Measurements from ENCODE around the gene AMPD2. TPM values are rescaled to one million over a fixed set of nuclear protein-coding genes. Genes with fewer than 3 reads are reported as not detected.

AMPD2 gene
- total RNA-seq (100 to 1,000 TPM in 3 of 5 experiments, 10 to 100 TPM in 2; 82.8 to 403 (median 119) TPM), polyA plus RNA-seq (10 to 100 TPM; 26.2 to 51.7 TPM), total RNA-seq (86.3 reads per million, percentile 82 among the genes with 10 or more reads in this experiment)

- H3K27me3 ChIP-seq (ENCODE audit: control insufficient read depth in 2 of 2, insufficient read depth in 2 of 2, low read length in 2 of 2), result no peaks in the 10 kb centered on the region
- POLR2A ChIA-PET, result interaction anchor here (0.6 to 3.4 kb wide), 7 partner anchors 10 to 530 kb away, joined by 3 to 52 read pairs (median 4); partner anchors contain the start of genes ATXN7L2 and GNAI3
- intact Hi-C loops (cut with micrococcal nuclease), result loop anchor here (1.0 to 5.0 kb wide), 10 partner anchors 48 to 407 kb away; partner anchors contain the start of genes PSMA5 (in 2 of the 2), AHCYL1 (in 1 of the 2), ATXN7L2 (in 1 of the 2) and CSF1 (in 1 of the 2)
- no peaks in the 10 kb centered on the region for H3K36me3 ChIP-seq (ENCODE audit: control insufficient read depth in 2 of 3, insufficient read depth in 3 of 3, low read length in 3 of 3)
- CTCF ChIA-PET, result interaction anchor here (0.6 to 1.6 kb wide), 7 partner anchors 11 to 364 kb away, joined by 3 to 9 read pairs (median 3); partner anchors contain the start of genes AHCYL1, CYB561D1 and GNAI3
- H3K27ac Mint-ChIP-seq, result peak within 1 kb of the TSS; percentile 92 to 98 (median 96)
- H3K9me3 ChIP-seq (ENCODE audit: control insufficient read depth in 2 of 3, low read length in 3 of 3), result no peaks in the 10 kb centered on the region
- peak within 1 kb of the TSS; percentile 90 to 98 (median 94) for H3K4me3 Mint-ChIP-seq
- peak within 1 kb of the TSS; percentile 90 for H3K27ac ChIP-seq (ENCODE audit: low read depth, low read length)
- H3K27me3 Mint-ChIP-seq, result no peaks in the 10 kb centered on the region
- ATAC-seq, result peak; percentile 58
- H3K4me1 ChIP-seq (ENCODE audit: control insufficient read depth in 2 of 2, insufficient read depth in 2 of 2, low read length in 2 of 2), result peaks cover 14 to 42% of the 10 kb centered on the region in 2 donors
- peak; percentile 41 to 85 (median 67) for DNase-seq
- peaks cover 0 to 4% (median 0%) of the 10 kb centered on the region in 5 donors for H3K36me3 Mint-ChIP-seq
- H3K4me3 ChIP-seq (ENCODE audit: low read length), result peak within 1 kb of the TSS; percentile 78
- peaks cover 46 to 74% (median 67%) of the 10 kb centered on the region in 7 donors for H3K4me1 Mint-ChIP-seq
- no peaks in the 10 kb centered on the region for H3K9me3 Mint-ChIP-seq
These were observed at the start of gene AMPD2, which contains the start of gene GNAT2 for GRCh38 chr1:109619576-109620400. Gene AMPD2, plus strand, starts transcription at chr1:109619837. Its CDS starts 1,339 bp downstream, at chr1:109621176. Gene GNAT2, minus strand, starts transcription at chr1:109619616. Its CDS starts 6,746 bp downstream, at chr1:109612870.

GRCh38 chr1:109570414-109570813, 49.2 kb upstream of the AMPD2 start:
- Mint-ChIP-seq H3K4me3 (no peak overlapping the region), H3K36me3 (peaks cover 0 to 12% (median 0%) of the 10 kb centered on the region in 5 donors), H3K9me3 (no peaks in the 10 kb centered on the region), H3K4me1 (peaks cover 20 to 30% (median 23%) of the 10 kb centered on the region in 7 donors), H3K27ac (no peak overlapping the region), H3K27me3 (no peaks in the 10 kb centered on the region)
- no peaks in the 10 kb centered on the region for H3K27me3 ChIP-seq (ENCODE audit: control insufficient read depth in 2 of 2, insufficient read depth in 2 of 2, low read length in 2 of 2)
- no peak overlapping the region for H3K27ac ChIP-seq (ENCODE audit: low read depth, low read length)
- ATAC-seq (no peak), DNase-seq (no peak)
- no peak overlapping the region for H3K4me3 ChIP-seq (ENCODE audit: low read length)
- intact Hi-C loops (cut with micrococcal nuclease), result no loop called here
- ChIA-PET CTCF (interaction anchor here (0.6 to 2.1 kb wide), 2 partner anchors 69 to 223 kb away, joined by 4 to 6 read pairs; no protein-coding TSS in a partner anchor), POLR2A (no interaction called here)
- H3K4me1 ChIP-seq (ENCODE audit: control insufficient read depth in 2 of 2, insufficient read depth in 2 of 2, low read length in 2 of 2), result peaks cover 4 to 6% of the 10 kb centered on the region in 2 donors
- H3K9me3 ChIP-seq (ENCODE audit: control insufficient read depth in 2 of 3, low read length in 3 of 3), result no peaks in the 10 kb centered on the region
- peaks cover 0 to 8% (median 0%) of the 10 kb centered on the region in 3 experiments for H3K36me3 ChIP-seq (ENCODE audit: control insufficient read depth in 2 of 3, insufficient read depth in 3 of 3, low read length in 3 of 3)

GRCh38 chr1:109573785-109574184, 45.9 kb upstream of the AMPD2 start:
- ChIA-PET POLR2A (no interaction called here), CTCF (no interaction called here)
- Histone ChIP-seq H3K4me1 (ENCODE audit: control insufficient read depth in 2 of 2, insufficient read depth in 2 of 2, low read length in 2 of 2) (peaks cover 0 to 3% of the 10 kb centered on the region in 2 donors), H3K9me3 (ENCODE audit: control insufficient read depth in 2 of 3, low read length in 3 of 3) (no peaks in the 10 kb centered on the region), H3K27ac (ENCODE audit: low read depth, low read length) (no peak overlapping the region), H3K36me3 (ENCODE audit: control insufficient read depth in 2 of 3, insufficient read depth in 3 of 3, low read length in 3 of 3) (peaks cover 4 to 19% (median 5%) of the 10 kb centered on the region in 3 experiments), H3K4me3 (ENCODE audit: low read length) (no peak overlapping the region), H3K27me3 (ENCODE audit: control insufficient read depth in 2 of 2, insufficient read depth in 2 of 2, low read length in 2 of 2) (no peaks in the 10 kb centered on the region)
- no peak overlapping the region for H3K4me3 Mint-ChIP-seq
- H3K27ac Mint-ChIP-seq, result peak overlapping the region in 1 of 9 donors; percentile 20
- DNase-seq (no peak), ATAC-seq (peak; percentile 74)
- H3K36me3 Mint-ChIP-seq, result peaks cover 0 to 15% (median 4%) of the 10 kb centered on the region in 5 donors
- H3K27me3 Mint-ChIP-seq, result no peaks in the 10 kb centered on the region
- no peaks in the 10 kb centered on the region for H3K9me3 Mint-ChIP-seq
- H3K4me1 Mint-ChIP-seq, result peaks cover 8 to 15% (median 10%) of the 10 kb centered on the region in 7 donors
- intact Hi-C loops (cut with micrococcal nuclease), result no loop called here

GRCh38 chr1:109578947-109579443, 40.6 kb upstream of the AMPD2 start:
- ChIA-PET POLR2A (no interaction called here), CTCF (interaction anchor here (1.3 kb wide), 1 partner anchor 61 kb away, joined by 4 read pairs; no protein-coding TSS in a partner anchor)
- Histone ChIP-seq H3K27ac (ENCODE audit: low read depth, low read length) (no peak overlapping the region), H3K36me3 (ENCODE audit: control insufficient read depth in 2 of 3, insufficient read depth in 3 of 3, low read length in 3 of 3) (peaks cover 8 to 55% (median 28%) of the 10 kb centered on the region in 3 experiments), H3K4me1 (ENCODE audit: control insufficient read depth in 2 of 2, insufficient read depth in 2 of 2, low read length in 2 of 2) (no peaks in the 10 kb centered on the region), H3K27me3 (ENCODE audit: control insufficient read depth in 2 of 2, insufficient read depth in 2 of 2, low read length in 2 of 2) (no peaks in the 10 kb centered on the region), H3K4me3 (ENCODE audit: low read length) (no peak overlapping the region), H3K9me3 (ENCODE audit: control insufficient read depth in 2 of 3, low read length in 3 of 3) (no peaks in the 10 kb centered on the region)
- Mint-ChIP-seq H3K4me1 (peaks cover 0 to 4% (median 0%) of the 10 kb centered on the region in 7 donors), H3K27ac (peak overlapping the region in 4 of 9 donors; percentile 4 to 75 (median 46)), H3K27me3 (no peaks in the 10 kb centered on the region), H3K4me3 (no peak overlapping the region), H3K9me3 (no peaks in the 10 kb centered on the region), H3K36me3 (peaks cover 0 to 32% (median 16%) of the 10 kb centered on the region in 5 donors)
- intact Hi-C loops (cut with micrococcal nuclease), result no loop called here
- DNase-seq (no peak), ATAC-seq (no peak)

- ATAC-seq (no peak), DNase-seq (no peak)
- H3K9me3 ChIP-seq (ENCODE audit: control insufficient read depth in 2 of 3, low read length in 3 of 3), result no peaks in the 10 kb centered on the region
- intact Hi-C loops (cut with micrococcal nuclease), result no loop called here
- no peak overlapping the region for H3K27ac ChIP-seq (ENCODE audit: low read depth, low read length)
- no peak overlapping the region for H3K4me3 Mint-ChIP-seq
- H3K4me1 Mint-ChIP-seq, result peaks cover 0 to 6% (median 0%) of the 10 kb centered on the region in 7 donors
- ChIA-PET CTCF (interaction anchor here (1.3 kb wide), 1 partner anchor 60 kb away, joined by 4 read pairs; no protein-coding TSS in a partner anchor), POLR2A (no interaction called here)
- H3K27ac Mint-ChIP-seq, result no peak overlapping the region
- H3K27me3 ChIP-seq (ENCODE audit: control insufficient read depth in 2 of 2, insufficient read depth in 2 of 2, low read length in 2 of 2), result no peaks in the 10 kb centered on the region
- H3K36me3 ChIP-seq (ENCODE audit: control insufficient read depth in 2 of 3, insufficient read depth in 3 of 3, low read length in 3 of 3), result peaks cover 8 to 60% (median 33%) of the 10 kb centered on the region in 3 experiments
- H3K9me3 Mint-ChIP-seq, result no peaks in the 10 kb centered on the region
- no peaks in the 10 kb centered on the region for H3K27me3 Mint-ChIP-seq
- H3K4me3 ChIP-seq (ENCODE audit: low read length), result no peak overlapping the region
- no peaks in the 10 kb centered on the region for H3K4me1 ChIP-seq (ENCODE audit: control insufficient read depth in 2 of 2, insufficient read depth in 2 of 2, low read length in 2 of 2)
- H3K36me3 Mint-ChIP-seq, result peaks cover 1 to 33% (median 19%) of the 10 kb centered on the region in 5 donors
These were observed 40.1 kb upstream of the AMPD2 start for GRCh38 chr1:109579491-109579890.

- Mint-ChIP-seq H3K4me3 (no peak overlapping the region), H3K27ac (no peak overlapping the region), H3K9me3 (no peaks in the 10 kb centered on the region), H3K4me1 (peaks cover 0 to 8% (median 0%) of the 10 kb centered on the region in 7 donors), H3K36me3 (peaks cover 10 to 38% (median 36%) of the 10 kb centered on the region in 5 donors), H3K27me3 (no peaks in the 10 kb centered on the region)
- ChIA-PET POLR2A (no interaction called here), CTCF (no interaction called here)
- ATAC-seq (no peak), DNase-seq (no peak)
- no peaks in the 10 kb centered on the region for H3K9me3 ChIP-seq (ENCODE audit: control insufficient read depth in 2 of 3, low read length in 3 of 3)
- no peaks in the 10 kb centered on the region for H3K27me3 ChIP-seq (ENCODE audit: control insufficient read depth in 2 of 2, insufficient read depth in 2 of 2, low read length in 2 of 2)
- peaks cover 4 to 73% (median 54%) of the 10 kb centered on the region in 3 experiments for H3K36me3 ChIP-seq (ENCODE audit: control insufficient read depth in 2 of 3, insufficient read depth in 3 of 3, low read length in 3 of 3)
- intact Hi-C loops (cut with micrococcal nuclease), result no loop called here
- H3K4me3 ChIP-seq (ENCODE audit: low read length), result no peak overlapping the region
- H3K27ac ChIP-seq (ENCODE audit: low read depth, low read length), result no peak overlapping the region
- H3K4me1 ChIP-seq (ENCODE audit: control insufficient read depth in 2 of 2, insufficient read depth in 2 of 2, low read length in 2 of 2), result no peaks in the 10 kb centered on the region
These were observed 37.6 kb upstream of the AMPD2 start for GRCh38 chr1:109582021-109582420.
